ENCODE data around the gene CLEC16A.

DNA sequence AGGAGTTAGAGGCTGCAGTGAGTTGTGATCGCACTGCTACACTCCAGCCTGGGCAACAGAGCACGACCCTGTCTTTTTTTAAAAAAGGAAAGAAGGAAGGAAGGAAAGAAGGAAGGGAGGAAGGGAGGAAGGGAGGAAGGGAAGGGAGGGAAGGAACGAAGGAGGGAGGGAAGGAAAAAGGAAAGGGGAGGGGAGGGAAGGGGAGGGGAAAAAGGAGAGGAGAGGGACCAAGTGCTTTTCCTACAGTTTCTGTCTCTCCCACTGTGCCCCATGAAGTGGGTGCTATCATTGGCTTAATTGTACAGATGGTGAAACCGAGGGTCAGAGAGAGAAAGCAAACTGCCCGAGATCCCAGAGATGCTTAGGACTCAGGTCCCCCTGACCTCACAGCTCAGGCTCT is 254.0 kb downstream of the CLEC16A start:
- TF ChIP-seq POLR2AphosphoS5 (IDR thresholded peaks at IDR 0.05; ENCODE audit: low read depth, low read length) (no peak), TAF1 (IDR thresholded peaks at IDR 0.05; ENCODE audit: low read depth, low read length) (no peak), POLR2A (IDR thresholded peaks at IDR 0.05; ENCODE audit: low read depth, low read length) (no peak), PAX5 (IDR thresholded peaks at IDR 0.05; ENCODE audit: insufficient read depth, low read length, severe bottlenecking) (no peak), SPI1 (IDR thresholded peaks at IDR 0.05; ENCODE audit: low read depth, low read length) (no peak)

Measured in GM12891 (cell line).